NCI-H748 treated with DMSO at 0.1 percent for 48 hours (cell line): ENCODE data around the gene MUC2.

Experiments used
- DNase-seq: peaks from one replicate; lab custom pipeline; 2025; lab: John Stamatoyannopoulos, UW

Gene MUC2

DNA sequence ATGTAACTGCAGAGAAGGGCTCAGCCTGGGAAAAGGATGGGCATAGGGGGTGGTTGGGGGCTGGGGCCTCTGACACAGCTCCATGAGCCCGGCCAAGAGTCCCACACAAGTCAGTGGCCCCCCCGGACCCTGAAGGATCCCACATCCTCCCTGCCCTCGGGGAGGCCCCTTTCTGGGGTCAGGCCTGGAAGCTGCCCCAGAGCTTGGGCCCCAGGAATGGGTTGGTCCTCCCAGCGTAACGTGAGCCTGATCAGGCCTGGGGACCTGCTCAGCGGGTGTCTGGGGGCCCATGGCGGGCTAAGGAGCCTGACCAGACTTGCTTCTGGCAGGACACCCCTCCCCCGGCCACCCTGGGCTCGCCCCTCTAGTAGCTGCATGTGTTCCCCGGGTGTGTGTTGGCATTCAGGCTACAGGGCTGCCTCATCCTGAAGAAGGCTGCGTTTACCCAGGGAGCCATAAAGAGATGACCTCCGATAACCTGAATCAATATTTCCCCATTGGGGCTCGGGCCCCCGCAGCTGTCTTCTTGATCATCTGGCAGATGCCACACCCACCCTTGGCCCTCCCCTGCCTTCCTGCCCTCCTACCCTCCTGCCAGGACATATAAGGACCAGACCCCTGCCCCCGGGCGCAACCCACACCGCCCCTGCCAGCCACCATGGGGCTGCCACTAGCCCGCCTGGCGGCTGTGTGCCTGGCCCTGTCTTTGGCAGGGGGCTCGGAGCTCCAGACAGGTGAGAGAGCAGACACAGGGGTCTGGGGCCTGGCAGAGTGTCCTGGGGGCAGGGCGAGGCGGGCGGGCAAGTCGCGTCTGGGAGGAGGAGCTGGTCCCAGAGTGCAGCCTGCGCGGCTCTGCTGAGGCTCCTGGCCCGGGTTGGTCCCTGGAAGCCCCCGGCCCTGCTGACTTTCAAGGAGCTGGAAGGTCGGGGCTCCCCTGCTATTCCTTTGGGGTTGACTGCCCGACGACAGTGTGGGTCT, at the start of gene MUC2:
Gene MUC2, plus strand, starts transcription at position 631 of the 978 bp plus-strand sequence.
- DNase-seq, result no peak

GRCh38 chr11:1025410-1026162, 49.1 kb upstream of the MUC2 start:
- no peak for DNase-seq

GRCh38 chr11:1026163-1026450, 48.6 kb upstream of the MUC2 start:
- no peak for DNase-seq

DNA sequence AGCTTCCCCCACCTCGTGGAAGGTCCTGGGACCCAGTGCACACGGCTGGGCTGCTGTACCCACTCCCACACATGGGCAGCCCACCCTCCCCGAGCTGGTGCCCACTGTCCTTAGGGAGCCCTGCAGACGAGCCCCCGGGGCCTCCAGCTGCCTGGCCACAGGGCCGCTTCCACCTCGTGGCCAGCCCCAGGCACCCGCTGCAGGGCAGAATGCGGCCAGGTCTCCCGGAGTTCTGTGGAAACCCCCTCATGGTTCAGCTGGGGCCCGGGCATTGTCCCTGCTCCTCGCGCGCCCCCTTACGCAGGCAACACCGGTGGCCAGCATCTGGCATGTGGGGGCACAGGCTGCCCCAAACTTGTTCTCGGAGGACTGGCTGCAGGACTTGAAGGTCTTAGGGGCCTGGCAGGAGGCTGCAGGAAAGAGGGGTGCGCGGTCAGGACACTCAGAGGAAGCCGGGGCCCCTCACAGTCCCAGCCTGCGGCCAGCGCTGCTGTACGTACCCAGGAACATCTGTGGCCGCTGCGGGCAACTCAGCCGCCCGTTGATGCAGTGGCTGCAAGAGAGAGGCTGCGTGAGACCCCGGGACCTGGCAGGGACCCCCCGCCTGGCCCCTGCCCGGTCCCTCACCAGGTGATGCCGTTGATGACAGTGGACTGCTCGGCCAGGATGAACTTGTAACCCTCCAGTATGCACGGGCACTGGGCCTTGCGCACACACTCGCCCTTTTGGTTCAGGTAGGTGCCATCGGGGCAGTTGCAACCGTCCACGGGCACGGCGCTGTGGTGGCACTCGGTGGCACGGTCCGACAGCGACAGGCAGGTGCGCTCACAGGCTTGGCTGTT, 47.8 kb upstream of the MUC2 start:
- no peak for DNase-seq

DNA sequence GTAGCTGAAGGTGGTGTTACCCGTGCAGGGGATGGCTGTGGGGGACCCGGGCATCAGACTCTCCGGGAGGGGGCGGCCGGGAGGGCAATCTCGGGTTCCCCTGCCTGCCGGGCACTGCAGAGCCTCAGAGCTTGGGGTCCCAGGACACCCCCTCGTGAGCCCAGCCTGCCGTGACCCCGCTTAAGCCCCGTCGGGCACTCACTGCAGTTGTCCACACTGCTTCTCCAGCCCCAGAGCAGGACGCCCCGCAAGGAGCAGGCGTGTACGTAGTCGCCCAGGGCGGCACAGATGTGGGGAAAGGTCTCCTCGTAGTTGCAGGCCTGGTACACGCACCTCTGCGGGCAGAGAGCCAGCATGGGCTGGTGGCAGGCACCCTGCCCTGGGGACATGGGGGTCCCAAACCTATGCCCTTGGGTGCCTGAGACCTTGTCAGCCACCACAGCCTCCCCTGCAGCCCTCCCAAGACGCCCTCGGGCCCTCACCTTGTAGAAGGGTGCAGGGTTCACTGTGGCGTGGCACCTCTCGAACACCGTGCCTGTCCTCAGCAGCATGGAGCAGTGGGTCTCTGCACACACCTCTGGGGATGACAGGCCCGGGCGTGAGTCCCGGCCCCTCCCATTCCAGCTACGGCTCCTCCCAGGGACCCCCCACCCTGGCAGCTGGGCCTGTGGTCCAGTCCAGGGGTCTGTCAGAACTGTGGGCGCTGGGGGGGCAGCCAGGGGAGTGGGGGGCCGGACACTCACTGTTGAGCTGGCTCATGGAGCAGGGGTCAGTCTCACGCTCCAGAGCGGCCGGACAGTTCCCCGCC, 47.0 kb upstream of the MUC2 start:
- no peak for DNase-seq

- DNase-seq, result no peak
These were observed 46.5 kb upstream of the MUC2 start for GRCh38 chr11:1028291-1028540.

DNA sequence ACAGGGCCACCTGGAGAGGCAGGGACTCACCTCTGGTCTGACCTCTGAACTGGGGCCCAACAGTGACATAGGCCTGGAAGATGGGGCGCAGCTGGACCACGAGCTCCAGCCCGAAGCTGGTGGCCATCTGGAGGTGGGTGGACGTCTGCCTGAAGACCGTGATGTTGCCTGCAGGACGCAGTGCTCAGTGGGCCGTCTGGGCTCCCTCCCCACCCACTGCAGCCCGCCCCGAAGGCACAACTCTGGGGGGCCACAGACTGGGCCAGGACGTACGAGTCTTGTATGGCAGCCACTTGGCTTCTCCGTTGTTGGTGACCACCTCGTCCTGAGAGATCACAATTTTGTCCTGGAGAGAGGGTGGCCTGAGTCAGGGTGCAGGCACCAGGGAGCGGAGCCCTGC, 46.1 kb upstream of the MUC2 start:
- DNase-seq, result no peak

- no peak for DNase-seq
These were observed 45.6 kb upstream of the MUC2 start for GRCh38 chr11:1029051-1029450.

- DNase-seq, result no peak
These were observed 45.0 kb upstream of the MUC2 start for GRCh38 chr11:1029654-1030053.

DNA sequence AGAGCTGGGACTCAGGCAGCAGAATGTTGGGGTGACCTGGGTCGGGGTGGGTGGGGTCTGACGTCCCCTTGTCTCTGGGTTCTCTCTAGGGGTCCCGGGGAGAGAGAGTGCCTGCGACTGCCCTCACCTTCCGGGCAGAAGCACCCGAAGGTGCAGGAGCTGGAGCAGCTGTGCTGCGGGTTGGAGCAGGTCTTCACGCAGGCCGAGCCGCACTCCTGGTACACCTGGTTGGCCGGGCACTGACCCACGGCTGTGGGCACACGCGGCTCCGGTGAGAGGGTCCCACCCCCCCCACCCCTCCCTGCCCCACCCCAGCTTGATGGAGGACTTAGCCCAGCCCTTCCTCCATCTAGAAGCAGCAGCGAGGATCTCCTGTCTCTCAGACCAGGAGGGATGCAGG, 44.6 kb upstream of the MUC2 start:
- DNase-seq, result no peak

DNA sequence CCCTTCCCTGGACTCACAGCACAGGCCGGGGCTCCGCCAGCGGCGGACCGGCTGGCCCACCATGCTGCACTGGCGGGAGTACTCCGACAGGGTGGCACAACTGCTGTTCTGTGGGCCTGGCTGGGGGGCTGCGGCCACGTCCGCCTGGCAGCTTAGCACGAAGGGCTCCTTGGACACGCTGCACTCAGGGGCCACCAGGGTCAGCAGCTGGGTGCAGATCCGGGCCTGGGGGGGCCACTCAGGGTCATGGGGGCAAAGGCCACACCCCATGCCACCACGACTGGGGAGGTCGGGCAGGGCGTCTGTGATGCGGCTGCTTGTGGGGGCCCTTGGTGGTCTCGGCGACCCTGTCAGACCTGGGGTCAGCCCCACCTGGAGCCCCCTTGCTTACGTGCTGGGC, 44.1 kb upstream of the MUC2 start:
- DNase-seq, result no peak

DNA sequence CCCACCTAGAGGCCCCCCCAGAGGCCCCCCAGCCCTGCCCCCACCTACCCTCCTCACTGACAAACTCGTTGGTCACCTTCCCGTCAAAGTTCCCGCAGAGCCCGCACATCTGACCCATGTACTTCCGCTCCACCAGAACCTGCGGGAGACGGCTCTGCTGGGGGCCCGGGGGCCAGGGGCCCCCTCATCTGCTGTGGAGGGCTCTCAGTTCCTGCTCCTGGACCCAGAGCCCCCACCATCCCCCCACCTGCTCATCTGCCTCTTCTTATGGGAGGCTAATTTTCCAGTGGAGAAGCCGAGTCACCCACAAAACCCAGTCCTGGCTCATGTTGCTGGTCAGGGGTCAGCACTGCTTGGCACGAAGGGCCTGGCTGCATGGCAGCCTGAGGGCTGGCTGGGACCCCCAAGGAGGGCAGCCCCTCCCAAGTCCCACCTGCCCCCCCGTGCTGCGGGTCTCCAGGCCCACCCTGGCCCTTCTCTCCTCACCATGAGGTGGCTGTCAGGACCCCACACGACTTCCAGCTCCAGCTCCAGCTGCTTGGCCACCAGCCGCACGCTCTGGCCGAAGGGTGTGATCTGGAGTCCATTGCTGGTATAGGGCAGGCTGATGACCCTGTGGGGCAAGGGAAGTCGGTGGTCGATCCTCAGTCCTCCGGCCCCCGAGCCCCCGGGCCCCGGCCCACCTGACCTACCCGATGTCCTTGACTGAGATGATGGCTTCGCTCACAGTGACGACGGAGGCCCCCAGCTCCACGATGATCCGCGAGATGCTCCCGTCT, 43.4 kb upstream of the MUC2 start:
- no peak for DNase-seq

DNA sequence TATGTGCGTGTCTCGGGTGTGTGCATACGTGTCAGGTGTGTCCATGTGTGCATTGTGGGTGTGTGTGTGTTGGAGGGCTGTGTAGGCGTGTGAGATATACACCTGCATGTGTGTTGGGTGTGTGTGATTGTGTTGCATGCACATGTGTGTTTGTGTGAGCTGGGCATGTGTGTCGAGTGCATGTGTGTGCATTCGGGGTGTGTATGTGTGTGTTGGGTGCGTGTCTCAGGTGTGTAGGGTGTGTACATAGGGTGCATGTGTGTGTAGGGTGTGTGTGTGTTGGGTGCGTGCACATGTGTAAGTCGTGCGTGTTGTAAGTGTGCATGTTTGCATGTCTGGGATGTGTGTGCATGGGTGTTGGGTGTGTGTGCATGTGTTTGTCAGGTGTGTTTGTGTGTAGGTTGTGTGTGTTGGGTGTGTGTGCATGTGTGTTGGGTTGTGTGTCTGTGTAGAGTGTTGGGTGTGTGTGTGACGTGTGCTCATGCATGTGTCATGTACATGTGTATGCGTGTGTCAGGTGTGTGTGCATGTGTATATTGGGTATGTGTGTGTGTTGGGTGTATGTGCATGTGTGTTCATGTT, 42.3 kb upstream of the MUC2 start:
- no peak for DNase-seq

DNA sequence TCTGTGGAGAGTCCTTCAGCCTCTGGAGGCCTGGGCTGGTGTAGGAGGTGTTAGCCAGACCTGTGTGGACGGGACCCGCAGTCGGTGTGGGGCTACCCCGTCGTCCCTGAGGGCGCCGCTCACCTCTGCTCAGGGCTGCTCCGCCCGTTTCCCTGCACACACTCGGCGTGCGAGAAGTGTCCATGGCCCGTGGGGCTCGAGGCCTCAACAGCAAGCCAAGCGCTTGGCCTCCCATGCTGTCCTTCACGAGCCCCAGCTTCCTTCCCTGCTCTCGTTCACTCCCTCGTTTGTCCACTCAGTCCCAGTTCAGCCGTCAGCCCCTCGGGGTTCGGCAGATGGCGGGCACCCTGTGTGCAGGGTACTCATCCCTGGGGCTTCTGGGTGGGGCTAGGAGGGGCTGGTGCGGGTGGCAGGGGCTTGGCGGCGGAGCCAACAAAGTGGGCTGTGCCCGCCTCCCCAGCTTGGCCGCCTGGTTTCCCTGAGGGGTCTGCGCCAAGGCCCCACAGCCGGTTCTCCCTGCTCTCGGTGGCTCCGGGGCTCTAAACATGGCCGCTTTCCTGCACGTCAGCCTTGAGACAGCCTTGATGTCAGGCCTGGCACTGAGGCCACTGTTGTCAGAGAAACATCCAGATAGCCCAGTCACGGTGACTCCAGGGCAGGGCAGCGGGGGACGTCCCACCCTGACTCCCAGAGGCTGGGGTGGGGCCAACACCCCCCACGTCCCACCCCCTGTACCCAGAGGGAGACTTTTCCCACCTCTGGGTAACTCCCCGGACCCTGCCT, 41.5 kb upstream of the MUC2 start:
- DNase-seq, result no peak

DNA sequence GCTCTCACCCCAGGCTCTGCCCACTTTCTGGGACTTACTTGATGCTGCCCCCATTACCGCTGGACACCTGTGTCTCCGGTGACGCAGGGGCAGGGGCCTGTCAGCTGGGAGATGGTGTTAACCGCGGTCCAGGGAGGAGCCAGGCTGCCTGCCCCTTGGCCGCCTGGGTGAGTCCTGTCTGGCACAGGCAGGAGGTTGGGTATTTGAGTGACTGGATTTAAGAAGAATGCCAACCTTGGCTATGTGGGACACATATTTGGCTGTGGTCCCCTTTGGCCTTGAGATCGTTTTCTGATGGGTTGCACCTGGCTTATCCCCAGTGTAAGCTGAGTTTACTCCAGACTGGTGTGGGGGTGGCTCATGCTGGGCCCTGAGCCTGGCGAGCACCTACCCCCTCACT, 40.7 kb upstream of the MUC2 start:
- no peak for DNase-seq

DNA sequence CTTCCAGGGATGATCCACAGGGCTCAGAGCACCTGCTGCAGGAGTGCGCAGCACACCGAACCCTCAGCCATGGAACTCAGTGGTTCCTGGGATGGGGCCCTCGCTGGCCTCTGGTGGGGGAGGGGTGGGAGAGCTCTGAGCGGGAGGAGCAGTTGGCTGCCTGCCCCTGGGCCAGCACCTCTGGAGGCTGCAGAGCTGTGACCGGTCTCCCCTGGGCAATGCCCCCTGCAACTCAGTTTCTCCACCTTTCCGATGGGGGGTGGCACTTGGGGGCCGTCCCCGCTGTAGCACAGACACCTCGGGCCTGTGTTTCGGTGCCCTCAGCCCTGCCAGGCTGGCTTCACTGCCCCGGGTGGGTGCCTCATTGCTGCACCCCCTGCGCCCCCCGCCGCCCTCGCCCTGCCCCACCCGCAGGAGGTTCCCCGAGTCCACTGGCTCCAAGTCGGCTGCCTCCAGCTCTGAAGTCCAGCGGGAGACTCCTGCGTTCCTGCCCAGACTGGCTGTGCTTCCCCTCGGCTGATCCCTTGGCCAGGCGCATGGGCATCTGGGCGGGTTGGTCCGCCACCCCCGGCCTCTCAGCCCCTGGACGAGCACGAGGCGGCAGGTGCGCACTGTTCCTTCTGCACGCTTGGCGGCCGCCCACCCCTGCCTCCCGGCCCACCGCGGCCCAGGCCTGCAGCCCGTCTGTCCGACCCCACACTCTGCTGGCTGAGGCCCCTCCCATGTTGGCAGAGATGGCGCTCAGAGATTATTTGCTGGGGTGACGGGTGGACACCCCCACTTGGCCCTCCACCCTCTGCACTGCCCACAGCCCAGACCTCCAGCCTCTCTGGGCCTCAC, 40.0 kb upstream of the MUC2 start:
- DNase-seq, result no peak

- DNase-seq, result no peak
These were observed 38.9 kb upstream of the MUC2 start for GRCh38 chr11:1035577-1036283.

GRCh38 chr11:1036303-1036923, 38.3 kb upstream of the MUC2 start, which contains the start of gene MUC6:
Gene MUC6 (minus strand): TSS chr11:1036718. CDS start chr11:1036655, 63 bp downstream.
- no peak for DNase-seq
